Thyroid gland (tissue), 4 donors: ENCODE results near the gene KIAA2012.

Experiments used
- CTCF ChIP-seq, 6 experiments: fragments of 200-600 bp in 3 of 6; fragments of 450-650 bp in 3 of 6; sonication (generic) in 3 of 6; IDR thresholded peaks; one replicate each; pipeline ENCODE4 v1.5.1; 2016 to 2019; ENCODE audit warnings: antibody characterized with exemption in 6 of 6, mild to moderate bottlenecking in 2 of 6, inconsistent platforms in 1 of 6, moderate library complexity in 1 of 6
- POLR2A ChIP-seq, 2 donors: fragments of 450-650 bp; IDR thresholded peaks; one replicate each; pipeline ENCODE4 v1.6.1; 2017; ENCODE audit warnings: antibody characterized with exemption in 2 of 2, mild to moderate bottlenecking in 2 of 2, moderate library complexity in 1 of 2

DNA sequence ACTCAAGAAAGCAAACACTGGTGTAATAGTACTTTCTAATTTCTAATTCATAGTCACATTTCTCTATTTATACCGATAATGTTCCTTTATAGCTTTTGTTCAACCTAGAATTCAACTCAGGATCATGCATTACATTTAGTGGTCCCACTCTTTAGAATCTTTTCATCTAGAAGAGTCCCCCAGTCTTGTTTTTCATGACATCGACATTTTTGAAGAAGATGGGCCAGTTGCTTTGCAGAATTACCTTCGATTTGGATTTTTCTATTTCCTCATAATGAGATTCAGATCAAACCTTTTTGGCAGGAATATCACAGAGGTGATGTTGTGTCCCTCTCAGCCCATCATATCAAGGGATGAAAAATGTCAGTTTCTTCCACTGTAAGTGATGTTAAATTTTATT, 35.3 kb downstream of the KIAA2012 start:
- TF ChIP-seq POLR2A (IDR thresholded peaks at IDR 0.05): no peak
- TF ChIP-seq CTCF (IDR thresholded peaks at IDR 0.05): no peak
